HCT116 (cell line): Measurements from ENCODE around the gene IQGAP3. TPM values are rescaled to one million over a fixed set of nuclear protein-coding genes. Genes with fewer than 3 reads are reported as not detected.

Source experiments
- ATAC-seq: fragments of 200-7000 bp; cut with Tn5 transposase; 2 replicates; pipeline ENCODE4 v1.9.1; 2020; ENCODE audit warnings: mild to moderate bottlenecking, moderate library complexity
- BruUV-seq: library from RNA; stranded (reverse); fragments of 400-500 nt; replicated peaks from 2 replicates; lab custom pipeline; 2021; lab: Mats Ljungman, UMichigan
- CTCF ChIA-PET: fragments of 300-600 bp; sonication (Branson Sonifier 250); formaldehyde crosslinking; loops from one replicate; lab custom pipeline; 2021; ENCODE audit warnings: antibody characterized with exemption; lab: Charles Lee
- POLR2A ChIA-PET: fragments of 300-600, 350-600 bp; sonication (Branson Sonifier 250); formaldehyde crosslinking; loops from one replicate; lab custom pipeline; 2021; ENCODE audit warnings: antibody characterized with exemption; lab: Charles Lee
- RAD21 ChIA-PET, 2 experiments: fragments of 300-600 bp; sonication (Branson Sonifier 250); formaldehyde crosslinking; loops; one replicate each; lab custom pipeline; 2023; ENCODE audit warnings: low total read pairs in 2 of 2; ENCODE audit not compliant: uncharacterized antibody in 2 of 2, unreplicated experiment in 2 of 2, low non-redundant PET in 1 of 2; lab: Charles Lee
- DNase-seq: peaks from one replicate; pipeline ENCODE4 v3.0.0-alpha.2; 2010; ENCODE audit warnings: low read depth, low spot score
- H2AFZ ChIP-seq: fragments of 200-600 bp; shearing (Covaris generic), sonication (generic); 2 replicates; pipeline ENCODE4 v1.6.1; 2017; ENCODE audit warnings: low read depth, mixed run types, mixed read lengths, antibody characterized with exemption, low read length; ENCODE audit not compliant: poor library complexity, severe bottlenecking
- H3K27ac ChIP-seq: 2 replicates; pipeline ENCODE4 v1.5.1; 2012; ENCODE audit warnings: low read depth, low read length
- H3K27me3 ChIP-seq: fragments of 200-600 bp; sonication (generic); 2 replicates; pipeline ENCODE4 v1.6.1; 2016; ENCODE audit warnings: mixed run types, low read length, mixed read lengths; ENCODE audit not compliant: insufficient read depth
- H3K36me3 ChIP-seq, 2 experiments: fragments of 200-500 bp in 1 of 2; fragments of 200-600 bp in 1 of 2; sonication (Bioruptor generic) in 1 of 2; sonication (generic) in 1 of 2; 2 replicates each; pipeline versions ENCODE4 v1.5.1 to v1.6.1; 2014 to 2016; ENCODE audit warnings: low read length in 2 of 2, inconsistent platforms in 1 of 2, mixed read lengths in 1 of 2, mixed run types in 1 of 2; ENCODE audit not compliant: insufficient read depth in 2 of 2, control insufficient read depth in 1 of 2
- H3K4me1 ChIP-seq, 2 experiments: fragments of 200-600 bp in 1 of 2; sonication (generic) in 1 of 2; 2 replicates each; pipeline versions ENCODE4 v1.5.1 to v1.6.1; 2012 to 2017; ENCODE audit warnings: low read length in 2 of 2, inconsistent platforms in 1 of 2, mild to moderate bottlenecking in 1 of 2, mixed read lengths in 1 of 2, mixed run types in 1 of 2, moderate library complexity in 1 of 2; ENCODE audit not compliant: insufficient read depth in 2 of 2, control insufficient read depth in 1 of 2
- H3K4me2 ChIP-seq: fragments of 200-600 bp; sonication (generic); 2 replicates; pipeline ENCODE4 v1.6.1; 2017; ENCODE audit warnings: mixed run types, low read length, mixed read lengths
- H3K4me3 ChIP-seq, 2 experiments: fragments of 200-600 bp in 1 of 2; sonication (generic) in 1 of 2; replicated peaks in 1 of 2; 2 replicates each; pipeline ENCODE4 v1.5.1; 2011 to 2016; ENCODE audit warnings: low read length in 2 of 2, control low read depth in 1 of 2, low read depth in 1 of 2, mild to moderate bottlenecking in 1 of 2, mixed read lengths in 1 of 2, mixed run types in 1 of 2
- H3K79me2 ChIP-seq: fragments of 200-600 bp; sonication (generic); 2 replicates; pipeline ENCODE4 v1.6.1; 2017; ENCODE audit warnings: mild to moderate bottlenecking, mixed run types, low read length, moderate library complexity, mixed read lengths; ENCODE audit not compliant: insufficient read depth
- H3K9ac ChIP-seq: fragments of 200-600 bp; sonication (generic); 2 replicates; pipeline ENCODE4 v1.6.1; 2016; ENCODE audit warnings: low read length, mixed read lengths
- H3K9me2 ChIP-seq: fragments of 200-600 bp; sonication (generic), shearing (Covaris generic); 2 replicates; pipeline ENCODE4 v1.6.1; 2017; ENCODE audit warnings: mixed run types, mild to moderate bottlenecking, moderate library complexity; ENCODE audit not compliant: insufficient read depth
- H3K9me3 ChIP-seq, 2 experiments: fragments of 200-500 bp in 1 of 2; fragments of 200-600 bp in 1 of 2; sonication (Bioruptor generic) in 1 of 2; sonication (generic) in 1 of 2; 2 replicates each; pipeline ENCODE4 v1.6.1; 2014 to 2017; ENCODE audit warnings: low read length in 2 of 2, mixed read lengths in 2 of 2, inconsistent platforms in 1 of 2, low read depth in 1 of 2, mild to moderate bottlenecking in 1 of 2, mixed run types in 1 of 2, moderate library complexity in 1 of 2; ENCODE audit not compliant: control insufficient read depth in 1 of 2, insufficient read depth in 1 of 2
- H4K20me1 ChIP-seq: fragments of 200-600 bp; sonication (generic), shearing (Covaris generic); 2 replicates; pipeline ENCODE4 v1.6.1; 2017; ENCODE audit warnings: mixed run types, mild to moderate bottlenecking, moderate library complexity; ENCODE audit not compliant: insufficient read depth
- CEBPB ChIP-seq: IDR thresholded peaks from 2 replicates; pipeline ENCODE4 v1.6.1; 2012; ENCODE audit warnings: low read depth
- EZH2 ChIP-seq: fragments of 200-600 bp; sonication (generic); IDR thresholded peaks from 2 replicates; pipeline ENCODE4 v1.6.1; 2017; ENCODE audit warnings: antibody characterized with exemption, mixed run types
- POLR2A ChIP-seq: IDR thresholded peaks from 2 replicates; pipeline ENCODE4 v1.7.0; 2011; ENCODE audit warnings: borderline replicate concordance; ENCODE audit not compliant: insufficient read depth, insufficient read length; ENCODE audit errors: extremely low read depth
- POLR2AphosphoS5 ChIP-seq: IDR thresholded peaks from 2 replicates; pipeline ENCODE4 v1.6.1; 2011; ENCODE audit warnings: mild to moderate bottlenecking, low read depth, low read length, moderate library complexity
- ZBTB33 ChIP-seq: IDR thresholded peaks from 2 replicates; pipeline ENCODE4 v1.6.1; 2011; ENCODE audit warnings: mild to moderate bottlenecking, low read length, moderate library complexity; ENCODE audit not compliant: insufficient replicate concordance; ENCODE audit errors: extremely low read depth
- intact Hi-C: fragments of 100-400 bp; cut with micrococcal nuclease; formaldehyde crosslinking; loops from 2 replicates; pipeline ENCODE4 v1.10.0; 2022
- total RNA-seq: library from RNA; stranded (reverse); gene quantifications from one replicate; pipeline ENCODE4 v1.2.1, GENCODE V29; 2021; ENCODE audit not compliant: unreplicated experiment

The IQGAP3 gene
- total RNA-seq, 1 experiment from 2014 or later: 38.8 TPM

GRCh38 chr1:156598125-156598524 lies 25.8 kb upstream of the IQGAP3 start:
- no TSS peak for BruUV-seq

DNA sequence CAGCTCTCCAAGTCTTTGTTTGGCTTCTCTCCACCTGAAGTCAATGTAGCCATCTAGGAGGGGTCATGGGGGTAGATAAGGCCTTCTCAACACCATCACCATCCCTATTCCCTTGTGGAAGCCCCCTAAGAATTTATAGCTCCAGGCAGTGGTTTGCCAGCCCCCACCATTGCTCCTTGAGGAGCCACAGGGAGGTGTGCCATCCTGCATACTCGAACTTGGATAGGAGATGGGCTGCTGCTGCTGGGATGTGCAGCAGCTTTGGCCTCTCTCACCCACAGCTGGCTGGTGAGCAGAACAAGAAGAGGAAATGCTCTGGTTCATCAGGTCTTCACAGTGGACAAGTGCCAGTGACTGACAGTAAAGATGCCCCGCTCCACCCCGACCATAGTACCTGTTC lies 24.1 kb upstream of the IQGAP3 start:
- Histone ChIP-seq H3K4me1 (peaks cover 11 to 19% of the 10 kb centered on the region in 2 experiments), H3K4me3 (no peak overlapping the region), H2AFZ (no peak overlapping the region), H3K9me2 (no peaks in the 10 kb centered on the region), H3K9me3 (no peaks in the 10 kb centered on the region), H3K9ac (no peak overlapping the region), H3K4me2 (no peak overlapping the region), H3K36me3 (peaks cover 29 to 61% of the 10 kb centered on the region in 2 experiments; a peak in 3 of 4 replicates), H4K20me1 (no peaks in the 10 kb centered on the region), H3K79me2 (peaks cover 66% of the 10 kb centered on the region), H3K27me3 (no peaks in the 10 kb centered on the region), H3K27ac (no peak overlapping the region)
- ATAC-seq (no peak), DNase-seq (no peak)
- ChIA-PET POLR2A (interaction anchor here (1.2 kb wide), 1 partner anchor 138 kb away, joined by 4 read pairs; no protein-coding TSS in a partner anchor), CTCF (no interaction called here), RAD21 (no interaction called here)
- no TSS peak for BruUV-seq
- TF ChIP-seq EZH2: no peak
- TF ChIP-seq CEBPB: no peak
- intact Hi-C loops: no loop called here

More at GRCh38 chr1:156598125-156598524, 25.8 kb upstream of the IQGAP3 start:
- no peak overlapping the region for H3K4me3 ChIP-seq
- ATAC-seq (no peak), DNase-seq (no peak)
- peaks cover 61% of the 10 kb centered on the region for H3K79me2 ChIP-seq
- H3K27me3 ChIP-seq: no peaks in the 10 kb centered on the region
- POLR2A ChIA-PET: no interaction called here
- H3K9ac ChIP-seq: no peak overlapping the region
- H4K20me1 ChIP-seq: no peaks in the 10 kb centered on the region
- no peak overlapping the region for H3K4me2 ChIP-seq
- no peak overlapping the region for H2AFZ ChIP-seq
- no peak overlapping the region for H3K27ac ChIP-seq
- peaks cover 29 to 59% of the 10 kb centered on the region in 2 experiments; a peak in 3 of 4 replicates for H3K36me3 ChIP-seq
- H3K9me2 ChIP-seq: no peaks in the 10 kb centered on the region
- CTCF ChIA-PET: interaction anchor here (0.8 kb wide), 1 partner anchor 213 kb away, joined by 4 read pairs; no protein-coding TSS in a partner anchor
- RAD21 ChIA-PET: no interaction called here
- no peaks in the 10 kb centered on the region for H3K9me3 ChIP-seq
- no peak for TF ChIP-seq POLR2A
- TF ChIP-seq POLR2AphosphoS5: no peak; the same call in 1 of the 2 replicates
- no peak for TF ChIP-seq ZBTB33
- H3K4me1 ChIP-seq: peaks cover 10 to 27% of the 10 kb centered on the region in 2 experiments
- intact Hi-C loops: no loop called here
